ENCODE results near the gene SKI. TPM values are rescaled to one million over a fixed set of nuclear protein-coding genes. Genes with fewer than 3 reads are reported as not detected.
A peak's percentile ranks its signal among the peaks of the same experiment; 100 is the strongest.

The SKI gene
- total and polyA plus RNA-seq, 10 of the 15 experiments (the other 5 are each of a cell fraction or from before 2014, with no cell fraction given) = 0.03 to 14.9 (median 0.96) TPM

- TF ChIP-seq PKNOX1 (IDR thresholded peaks at IDR 0.05) (peak; percentile 95), KDM1A (IDR thresholded peaks at IDR 0.05; ENCODE audit: borderline replicate concordance) (no peak), PBX3 (IDR thresholded peaks at IDR 0.05; ENCODE audit: insufficient replicate concordance, low read depth, low read length) (peak; percentile 87), FOXM1 (IDR thresholded peaks at IDR 0.05; ENCODE audit: low read depth, low read length) (no peak), PAX5 (IDR thresholded peaks at IDR 0.05; ENCODE audit: borderline replicate concordance, low read depth, low read length) (peak; percentile 25; the same call in 1 of the 2 replicates), MEF2A (IDR thresholded peaks at IDR 0.05; ENCODE audit: insufficient read depth, low read depth, low read length) (no peak), HDGF (IDR thresholded peaks at IDR 0.05) (no peak), NR2F1 (conservative IDR thresholded peaks at IDR 0.05) (peak; percentile 50), ZNF384 (IDR thresholded peaks at IDR 0.05; ENCODE audit: borderline replicate concordance, low read depth, low read length) (no peak), IRF3 (IDR thresholded peaks at IDR 0.05) (no peak), SIX5 (IDR thresholded peaks at IDR 0.05; ENCODE audit: low read depth, low read length, severe bottlenecking) (no peak), CHD2 (IDR thresholded peaks at IDR 0.05; ENCODE audit: borderline replicate concordance, low read depth, low read length) (peak; percentile 51; the same call in 1 of the 2 replicates), BACH1 (IDR thresholded peaks at IDR 0.05; ENCODE audit: borderline replicate concordance) (no peak), ESRRA (IDR thresholded peaks at IDR 0.05; ENCODE audit: low read length) (no peak), ZNF274 (IDR thresholded peaks at IDR 0.05; ENCODE audit: insufficient read depth, insufficient read length) (no peak), KLF5 (IDR thresholded peaks at IDR 0.05; ENCODE audit: partially characterized antibody) (no peak), USF2 (IDR thresholded peaks at IDR 0.05; ENCODE audit: borderline replicate concordance, low read depth, low read length) (peak; percentile 47; the same call in 1 of the 2 replicates), NFXL1 (IDR thresholded peaks at IDR 0.05; ENCODE audit: borderline replicate concordance) (no peak), PRDM15 (CRISPR knock-in tag; IDR thresholded peaks at IDR 0.05) (no peak), MAX (IDR thresholded peaks at IDR 0.05; ENCODE audit: low read depth, low read length) (peak; percentile 80; the same call in 1 of the 2 replicates)
These were observed 72.1 kb downstream of the SKI start (continued) for GRCh38 chr1:2300004-2300771.
